Medulla oblongata (tissue), 1 donor: ENCODE results near the gene UBE2G2.

Source experiments
- DNase-seq: peaks from one replicate; pipeline ENCODE4 v3.0.0-alpha.2; 2015; ENCODE audit errors: extremely low spot score

UBE2G2 gene

DNA sequence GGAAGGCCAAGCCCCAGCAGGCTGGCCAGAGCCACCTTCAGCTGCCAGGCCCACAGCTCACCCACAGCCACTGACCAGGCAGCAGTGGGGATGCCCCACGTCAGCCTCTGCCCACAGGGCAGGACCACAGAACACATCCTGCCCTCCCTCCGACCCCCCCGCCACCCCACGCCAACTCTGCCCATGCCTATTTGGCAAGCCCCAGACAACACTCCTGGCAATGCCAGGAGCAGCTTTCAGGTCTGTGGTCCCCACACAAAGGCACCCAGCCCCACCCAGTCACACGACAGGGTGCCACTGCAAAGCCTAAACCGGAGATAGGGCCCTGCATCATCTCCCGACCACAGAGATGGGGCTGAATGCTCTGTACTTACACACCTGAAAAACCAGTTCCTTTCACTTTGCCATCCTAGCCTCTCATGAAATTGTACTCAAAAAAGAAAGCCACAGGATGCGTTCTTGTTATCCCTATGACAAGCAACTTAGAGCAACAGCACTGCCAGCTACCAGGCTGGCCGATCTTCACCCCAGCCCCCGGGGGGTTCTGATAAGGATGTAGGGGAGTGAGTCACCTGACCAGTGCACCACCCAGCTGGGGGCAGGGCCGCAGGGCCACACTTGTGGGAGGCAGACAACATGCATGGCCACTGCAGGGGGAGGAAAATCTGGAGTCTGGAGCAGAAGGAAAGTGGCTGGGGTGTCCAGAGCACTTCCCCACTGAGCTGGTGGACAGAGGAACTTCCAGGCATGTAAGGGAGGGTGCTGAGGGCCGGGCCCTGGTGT lies 36.2 kb downstream of the UBE2G2 start:
- DNase-seq = no peak

DNA sequence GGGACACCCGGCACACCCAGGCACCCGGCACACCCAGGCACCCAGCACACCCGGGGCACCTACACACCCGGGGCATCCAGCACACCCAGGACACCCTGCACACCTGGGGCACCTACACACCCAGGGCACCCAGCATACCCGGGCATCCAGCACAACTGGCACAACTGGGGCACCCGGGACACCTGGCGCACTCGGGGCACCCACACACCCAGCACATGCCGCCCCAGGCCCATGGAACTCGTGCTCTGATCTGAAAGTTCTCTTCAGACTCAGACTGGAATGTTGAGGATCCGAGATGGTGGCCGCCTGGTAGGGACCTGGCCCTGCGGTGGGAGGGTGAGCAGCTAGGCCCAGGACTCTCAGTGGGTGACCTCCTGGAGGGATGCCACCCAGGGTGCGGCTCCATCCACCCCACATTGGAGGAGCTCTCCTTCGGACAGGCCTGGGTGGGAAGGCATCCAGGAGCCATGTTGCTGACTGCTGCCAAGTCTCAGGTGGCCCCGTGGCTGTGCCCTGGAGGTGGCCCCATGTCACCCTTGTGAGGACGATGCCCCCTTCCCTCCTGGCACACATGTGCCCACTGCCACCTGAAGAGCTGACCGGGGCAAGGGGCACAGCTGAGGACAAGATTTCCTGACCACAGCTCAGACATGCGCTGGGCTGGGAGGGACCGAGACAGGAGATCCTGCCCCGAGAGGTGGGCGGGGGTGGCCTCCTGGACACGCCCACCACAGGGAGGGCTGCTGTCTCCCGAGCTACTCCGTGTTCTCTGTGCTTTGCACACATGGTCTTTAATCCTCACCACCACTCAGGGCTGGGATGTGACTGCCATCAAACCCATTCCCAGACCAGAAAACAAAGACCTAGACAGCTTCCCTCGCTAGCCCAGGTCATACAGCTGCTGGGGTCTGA lies 37.0 kb downstream of the UBE2G2 start:
- no peak for DNase-seq

DNA sequence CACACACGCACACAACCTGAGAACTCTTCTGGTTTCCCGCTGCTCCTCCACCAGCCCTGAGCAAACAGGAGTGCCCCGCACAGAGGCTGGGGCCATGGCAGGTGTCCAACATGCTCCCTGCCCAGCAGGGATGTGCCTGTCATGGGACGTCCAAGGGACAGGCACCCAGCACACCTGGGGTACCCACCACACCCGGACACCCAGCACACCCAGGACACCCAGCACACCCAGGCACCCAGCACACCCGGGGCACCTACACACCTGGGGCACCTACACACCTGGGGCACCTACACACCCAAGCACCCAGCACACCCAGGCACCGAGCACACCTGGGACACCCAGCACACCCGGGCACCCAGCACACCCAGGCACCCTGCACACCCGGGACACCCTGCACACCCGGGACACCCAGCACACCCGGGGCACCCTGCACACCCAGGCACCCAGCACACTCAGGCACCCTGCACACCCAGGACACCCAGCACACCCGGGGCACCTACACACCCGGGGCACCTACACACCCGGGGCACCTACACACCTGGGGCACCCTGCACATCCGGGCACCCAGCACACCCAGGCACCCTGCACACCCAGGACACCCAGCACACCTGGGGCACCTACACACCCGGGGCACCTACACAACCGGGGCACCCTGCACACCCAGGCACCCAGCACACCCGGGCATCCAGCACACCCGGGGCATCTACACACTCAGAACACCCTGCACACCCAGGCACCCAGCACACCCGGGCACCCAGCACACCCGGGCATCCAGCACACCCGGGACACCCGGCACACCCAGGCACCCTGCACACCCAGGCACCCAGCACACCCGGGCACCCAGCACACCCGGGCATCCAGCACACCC lies 37.9 kb downstream of the UBE2G2 start:
- DNase-seq = no peak

DNA sequence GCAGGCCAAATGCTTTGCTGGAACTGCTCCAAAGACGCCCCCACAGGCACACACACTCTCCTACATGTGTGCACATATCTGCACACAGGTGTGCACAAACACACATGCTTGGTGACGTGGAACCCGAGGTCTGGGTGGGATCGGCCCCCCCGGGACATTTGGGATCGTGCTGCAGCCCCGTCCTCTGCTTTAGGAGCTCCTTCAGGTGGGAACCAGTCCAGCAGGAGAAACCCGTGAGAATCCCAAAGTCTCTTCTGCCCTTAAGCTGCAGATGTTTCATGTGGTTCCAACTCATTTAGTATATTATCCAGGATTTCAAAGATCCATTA lies 38.6 kb downstream of the UBE2G2 start:
- no peak for DNase-seq

DNA sequence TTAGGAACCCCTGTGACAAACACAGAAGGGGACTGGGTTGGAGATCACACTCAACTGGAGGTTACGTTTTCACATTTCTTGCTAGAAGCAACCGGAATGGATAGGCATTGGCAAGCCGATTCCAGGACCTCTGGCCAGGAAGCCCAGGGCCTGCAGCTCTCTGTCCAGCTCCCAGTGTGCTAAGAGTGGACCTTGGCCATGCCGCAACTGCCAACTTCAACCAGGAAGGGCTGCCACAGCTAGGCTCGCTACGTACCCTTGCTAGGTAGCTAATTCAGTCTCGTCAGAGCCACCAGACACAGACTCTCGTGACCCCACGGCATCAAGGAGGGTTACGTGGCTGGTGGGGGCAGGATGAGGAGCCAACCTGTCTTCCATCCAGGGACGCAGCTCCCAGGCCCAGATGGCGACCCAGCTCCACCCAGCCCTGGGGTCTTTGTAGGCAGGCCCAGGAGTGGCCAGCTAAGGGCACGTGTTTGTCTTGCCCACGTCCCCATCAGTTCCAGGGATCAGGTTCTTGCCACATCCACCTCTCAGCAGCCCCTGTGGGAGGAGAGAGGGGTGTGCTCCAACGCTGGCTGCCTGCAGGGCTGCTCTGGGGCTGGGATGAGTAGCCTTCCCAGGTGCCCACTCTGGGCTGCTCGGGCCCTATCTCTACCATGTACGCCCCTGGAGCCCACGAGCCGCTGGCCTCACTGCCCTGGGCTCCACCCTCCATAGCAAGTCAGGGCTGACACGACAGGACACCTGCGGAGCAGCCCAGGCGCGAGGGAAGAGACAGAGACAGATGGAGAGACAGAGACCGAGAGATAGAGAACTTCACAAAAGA lies 39.2 kb downstream of the UBE2G2 start:
- no peak for DNase-seq

DNA sequence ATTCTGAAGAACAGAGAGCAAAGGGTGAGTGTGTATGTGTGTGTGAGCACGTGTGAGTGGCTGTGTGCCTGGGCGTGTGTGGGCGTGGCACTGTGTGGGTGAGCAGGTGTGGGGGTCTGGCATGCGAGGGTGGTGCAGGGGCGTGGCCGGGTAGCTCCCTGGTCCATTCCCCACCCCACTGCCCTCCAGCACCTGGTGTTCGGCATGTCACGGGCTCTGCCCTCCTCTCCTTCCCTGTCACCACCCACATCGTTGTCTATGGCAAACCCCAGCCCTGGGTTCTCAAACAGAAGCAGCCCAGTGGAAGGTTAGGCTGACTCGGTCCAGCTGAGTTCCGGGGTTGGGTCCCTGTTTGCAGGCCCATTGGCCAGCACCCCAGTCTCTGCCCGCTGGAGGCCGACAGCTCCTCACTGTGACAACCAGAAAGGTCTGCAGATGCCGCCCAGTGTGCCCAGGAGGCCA lies 39.8 kb downstream of the UBE2G2 start:
- no peak for DNase-seq

DNA sequence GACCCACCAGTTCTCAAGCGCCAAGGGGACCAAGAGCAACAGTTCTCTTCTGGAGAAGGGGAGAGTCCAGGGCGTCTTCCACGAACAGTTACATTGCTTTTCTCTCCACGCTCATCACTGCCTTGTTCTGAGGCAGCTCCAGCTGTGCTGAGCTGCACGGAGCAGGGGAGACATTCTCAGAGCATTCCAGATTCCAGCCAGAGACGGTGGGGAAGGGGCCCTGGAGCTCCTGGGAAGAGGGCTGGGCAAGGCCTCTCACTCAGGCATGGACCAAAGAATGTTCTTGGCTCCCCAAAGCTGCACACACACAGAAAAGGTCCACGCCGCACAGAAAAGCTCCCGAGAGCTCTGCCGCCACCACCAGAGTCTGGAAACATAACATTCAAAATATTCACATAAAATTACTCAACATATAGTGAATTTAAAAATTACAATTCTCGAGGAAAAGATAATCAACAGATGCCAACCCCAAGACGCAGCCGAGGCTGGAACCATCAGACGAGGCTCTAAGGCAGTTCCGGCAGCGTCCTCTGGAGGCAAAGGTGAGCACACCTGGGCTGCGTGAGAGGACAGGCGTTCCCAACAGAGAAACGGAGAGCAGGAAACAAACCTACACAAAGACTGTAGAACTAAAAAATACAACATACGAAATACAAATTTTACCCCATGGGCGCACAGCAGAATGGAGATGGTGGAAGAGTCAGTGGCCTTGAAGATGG lies 40.5 kb downstream of the UBE2G2 start:
- DNase-seq = no peak

DNA sequence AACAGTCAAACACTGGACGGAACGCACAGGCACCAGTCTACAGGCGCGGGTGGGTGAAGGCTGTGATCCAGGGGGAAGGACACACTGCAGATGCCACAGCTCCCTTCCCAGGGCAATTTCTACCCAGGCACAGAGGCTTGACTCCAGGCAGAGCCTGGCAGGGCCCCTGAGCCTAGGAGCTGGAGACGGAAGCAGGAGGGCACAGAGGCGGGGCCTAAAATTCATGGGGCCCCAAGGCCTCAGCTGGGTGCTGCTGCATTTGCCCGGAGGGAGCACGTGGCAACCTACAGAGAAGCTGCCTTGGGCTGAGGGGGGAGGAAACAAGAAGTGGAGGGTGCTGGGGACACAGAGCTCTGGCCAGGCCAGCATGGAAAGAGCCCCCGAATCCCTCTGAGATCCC lies 41.2 kb downstream of the UBE2G2 start:
- no peak for DNase-seq

DNA sequence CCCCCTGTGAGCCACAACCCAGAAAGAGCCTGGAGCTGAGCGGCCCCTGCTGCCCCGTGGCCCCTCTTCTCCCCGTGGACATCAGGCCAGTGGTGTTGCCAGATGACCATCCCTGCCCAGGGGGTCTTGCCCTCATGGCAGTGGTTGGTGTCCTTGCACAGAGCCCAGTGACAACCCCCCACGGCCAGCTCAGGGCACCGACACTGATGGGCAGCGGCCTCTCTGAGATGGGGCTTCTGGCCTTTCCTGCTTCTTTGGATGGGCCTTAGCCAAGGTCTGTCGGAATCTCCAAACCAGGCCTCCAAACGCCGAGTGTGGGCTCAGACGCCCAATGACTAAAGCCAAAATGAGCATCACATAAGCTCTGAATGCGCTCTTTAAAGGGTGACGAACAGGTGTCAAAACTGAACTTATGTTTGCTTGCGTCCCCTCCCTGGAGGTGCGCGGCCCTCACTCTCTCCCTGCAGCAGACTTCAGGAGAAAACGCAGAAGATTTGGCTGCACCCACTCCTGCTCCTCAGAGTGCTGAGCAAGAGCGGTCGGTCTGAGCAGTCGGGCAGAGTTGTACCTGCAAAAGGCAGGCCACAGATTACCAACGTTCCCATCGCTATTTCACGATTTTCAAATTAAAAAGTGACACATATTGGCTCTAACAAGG lies 41.9 kb downstream of the UBE2G2 start:
- no peak for DNase-seq

DNA sequence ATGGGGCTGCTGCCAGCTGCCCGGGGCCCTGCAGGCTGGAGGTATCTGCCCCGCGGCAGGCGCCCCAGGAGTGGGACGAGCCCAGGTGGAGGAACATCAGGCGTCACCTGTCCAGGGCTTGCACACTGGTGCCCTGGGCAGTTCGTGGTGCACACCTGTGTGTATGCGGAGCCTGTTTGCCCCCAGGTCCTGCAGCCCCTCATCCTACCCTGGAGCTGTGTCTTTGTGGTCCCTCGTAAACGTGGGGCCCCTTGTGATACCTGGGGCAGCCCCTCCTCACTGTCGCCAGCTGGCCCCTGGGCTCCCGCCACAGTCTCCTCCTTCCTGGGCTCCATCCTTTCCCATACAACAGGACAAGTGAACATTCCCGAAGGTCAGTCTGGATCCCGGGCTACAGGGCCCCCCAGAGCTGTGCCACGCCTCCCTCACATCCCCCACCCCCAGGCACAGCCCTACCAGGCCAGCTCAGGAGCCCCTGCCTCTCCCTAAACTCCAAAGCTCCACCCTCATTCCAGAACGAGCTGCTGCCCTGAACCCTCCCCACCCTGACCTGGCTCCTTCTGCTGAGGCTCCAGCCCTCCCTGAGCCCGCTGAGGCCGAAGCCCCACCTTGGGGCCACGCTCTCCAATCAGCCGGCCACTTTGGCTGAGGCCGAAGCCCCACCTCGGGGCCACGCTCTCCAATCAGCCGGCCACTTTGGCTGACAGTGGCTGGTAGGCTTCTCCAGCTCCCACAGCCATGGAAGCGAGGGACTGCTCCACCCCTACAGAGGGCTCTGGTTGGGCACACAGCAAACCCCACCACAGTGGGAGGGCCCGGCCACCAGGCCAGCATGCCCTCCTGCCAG lies 42.6 kb downstream of the UBE2G2 start:
- no peak for DNase-seq

DNA sequence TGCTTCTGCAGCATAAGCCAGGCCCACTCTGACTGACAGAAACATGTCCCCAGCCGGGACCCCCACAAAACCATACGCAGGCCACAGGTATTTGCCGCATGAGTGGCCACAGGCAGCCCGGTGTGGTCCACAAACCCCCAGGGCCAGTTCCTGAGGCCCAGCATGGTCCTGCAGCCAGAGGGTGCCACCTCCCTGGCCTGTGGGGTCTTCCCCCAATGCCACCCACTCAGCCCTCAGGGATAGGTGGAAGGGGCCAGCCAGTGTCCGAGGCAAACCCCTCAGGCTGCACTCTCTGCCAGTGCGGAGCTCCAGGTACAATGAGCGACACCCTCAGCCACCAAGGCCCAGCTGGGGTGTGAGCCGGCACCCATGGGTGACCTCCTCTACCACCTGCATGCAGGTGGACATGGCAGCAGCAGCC lies 43.5 kb downstream of the UBE2G2 start:
- DNase-seq = no peak

DNA sequence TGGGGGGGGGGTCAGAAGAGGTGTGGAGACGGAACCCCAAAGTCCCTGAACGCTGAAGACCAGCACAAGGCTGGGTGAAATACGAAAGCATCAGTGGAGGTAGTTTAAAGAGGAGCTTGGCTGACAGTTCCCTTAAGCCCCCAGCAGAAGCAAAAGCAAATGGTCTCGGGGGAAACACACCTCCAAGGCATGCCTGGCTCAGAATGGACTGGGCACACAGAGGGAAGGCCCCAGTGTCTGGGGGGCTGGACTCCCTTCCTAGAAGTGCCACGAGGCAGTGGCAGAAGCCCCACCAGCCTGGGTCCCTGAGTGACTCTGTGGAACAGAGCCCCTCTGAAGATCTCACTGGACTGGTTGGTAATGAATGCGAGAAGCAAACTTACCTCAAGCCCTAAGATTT lies 43.9 kb downstream of the UBE2G2 start:
- DNase-seq = no peak

DNA sequence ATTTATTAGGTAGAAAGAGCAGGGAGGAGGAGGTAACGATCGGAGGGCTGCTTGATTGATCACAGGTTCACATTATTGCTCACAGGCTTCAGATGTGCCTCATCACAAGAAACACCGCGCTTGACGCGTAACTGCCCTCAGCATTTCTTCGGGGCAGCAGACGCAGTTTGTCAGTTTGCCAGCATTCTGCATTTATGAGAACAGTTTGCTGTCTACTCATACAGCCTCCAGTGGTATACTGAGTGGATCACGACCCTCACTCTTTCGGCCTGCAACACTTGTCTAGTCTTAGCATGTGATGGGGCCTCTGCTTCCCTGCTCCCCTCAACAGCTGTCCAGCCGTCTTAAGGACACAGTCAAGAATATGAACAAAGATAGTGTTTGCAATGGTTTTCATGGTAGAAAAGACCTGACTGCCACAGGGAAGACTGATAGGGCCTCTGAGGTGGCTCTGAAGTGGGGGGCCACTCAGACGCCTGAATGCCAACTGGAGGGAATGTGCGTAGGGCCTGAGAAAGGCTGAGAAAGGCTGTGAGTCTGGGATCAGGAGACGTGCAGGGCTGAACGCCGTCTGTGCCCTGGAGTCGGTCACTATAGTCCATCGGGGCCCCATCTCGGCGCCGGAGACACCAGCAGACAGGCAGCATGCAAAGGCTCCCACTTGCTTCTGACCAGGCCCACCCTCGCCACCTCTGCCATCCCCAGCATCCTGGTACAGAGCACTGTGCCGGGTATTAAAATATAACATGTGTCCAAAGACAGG lies 45.0 kb downstream of the UBE2G2 start:
- DNase-seq = no peak

DNA sequence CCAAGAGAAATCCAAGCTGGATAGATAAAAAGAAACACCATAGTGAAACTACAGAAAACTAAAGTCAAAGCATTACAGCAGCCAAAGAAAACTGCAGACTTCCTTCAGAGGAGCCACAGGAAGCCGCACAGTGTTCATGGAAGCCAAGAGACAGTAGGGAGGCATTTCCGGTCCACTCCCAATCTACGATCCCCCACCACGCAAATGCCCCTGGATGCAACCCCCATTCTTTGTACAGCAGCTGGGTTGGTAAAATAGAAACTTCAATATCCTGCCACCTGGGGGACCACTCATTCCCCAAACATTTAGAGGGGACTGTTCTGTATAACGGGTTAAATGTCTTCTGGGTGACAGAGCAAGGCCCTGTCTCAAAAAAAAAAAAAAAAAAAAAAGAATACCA lies 46.4 kb downstream of the UBE2G2 start:
- no peak for DNase-seq

DNA sequence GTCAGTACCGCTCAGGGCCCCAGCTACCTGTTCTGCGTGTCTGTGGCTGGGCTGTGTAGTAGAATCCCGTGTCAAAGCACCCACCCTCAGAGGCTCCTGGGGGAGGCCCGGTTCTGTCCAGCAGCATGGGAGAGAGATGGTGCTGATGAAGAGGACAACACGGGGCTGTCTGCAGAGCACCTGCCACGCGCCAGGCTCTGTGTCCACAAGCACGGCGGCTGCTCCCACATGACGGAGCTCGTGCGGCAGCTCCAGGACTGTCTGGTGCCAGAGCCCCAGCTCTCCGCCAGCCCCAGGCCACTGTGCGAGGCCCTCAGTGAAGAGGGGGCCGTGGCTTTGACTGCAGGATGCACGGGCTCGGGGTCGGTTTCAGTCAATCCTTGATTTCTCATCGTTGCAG lies 48.3 kb downstream of the UBE2G2 start:
- no peak for DNase-seq

DNA sequence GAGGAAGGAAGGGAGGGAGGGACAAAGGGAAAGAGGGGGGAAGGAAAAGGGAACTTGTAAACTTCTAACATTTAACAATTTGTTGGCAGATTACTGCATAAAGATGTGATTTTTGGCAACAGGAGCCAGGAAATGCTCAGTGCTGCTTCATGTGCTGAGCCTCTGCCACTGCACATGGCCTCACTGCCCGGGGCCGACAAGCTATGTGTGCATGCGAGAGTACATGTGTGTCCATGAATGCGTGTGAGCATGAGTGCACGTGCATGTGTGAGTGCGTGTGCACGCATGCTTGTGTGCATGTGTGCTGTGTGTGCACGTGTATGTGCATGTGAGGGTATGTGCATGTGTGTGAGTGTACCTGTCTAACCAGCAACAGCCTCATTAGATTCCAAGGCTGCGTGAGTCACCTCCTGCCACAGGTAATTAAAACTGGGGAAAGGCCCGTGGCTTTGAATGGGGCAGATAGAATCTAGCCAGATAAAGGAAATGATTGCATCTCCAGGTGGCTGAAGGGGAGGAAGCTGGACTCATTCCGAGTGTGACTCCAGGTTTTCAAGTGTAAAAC lies 48.9 kb downstream of the UBE2G2 start:
- DNase-seq = no peak

DNA sequence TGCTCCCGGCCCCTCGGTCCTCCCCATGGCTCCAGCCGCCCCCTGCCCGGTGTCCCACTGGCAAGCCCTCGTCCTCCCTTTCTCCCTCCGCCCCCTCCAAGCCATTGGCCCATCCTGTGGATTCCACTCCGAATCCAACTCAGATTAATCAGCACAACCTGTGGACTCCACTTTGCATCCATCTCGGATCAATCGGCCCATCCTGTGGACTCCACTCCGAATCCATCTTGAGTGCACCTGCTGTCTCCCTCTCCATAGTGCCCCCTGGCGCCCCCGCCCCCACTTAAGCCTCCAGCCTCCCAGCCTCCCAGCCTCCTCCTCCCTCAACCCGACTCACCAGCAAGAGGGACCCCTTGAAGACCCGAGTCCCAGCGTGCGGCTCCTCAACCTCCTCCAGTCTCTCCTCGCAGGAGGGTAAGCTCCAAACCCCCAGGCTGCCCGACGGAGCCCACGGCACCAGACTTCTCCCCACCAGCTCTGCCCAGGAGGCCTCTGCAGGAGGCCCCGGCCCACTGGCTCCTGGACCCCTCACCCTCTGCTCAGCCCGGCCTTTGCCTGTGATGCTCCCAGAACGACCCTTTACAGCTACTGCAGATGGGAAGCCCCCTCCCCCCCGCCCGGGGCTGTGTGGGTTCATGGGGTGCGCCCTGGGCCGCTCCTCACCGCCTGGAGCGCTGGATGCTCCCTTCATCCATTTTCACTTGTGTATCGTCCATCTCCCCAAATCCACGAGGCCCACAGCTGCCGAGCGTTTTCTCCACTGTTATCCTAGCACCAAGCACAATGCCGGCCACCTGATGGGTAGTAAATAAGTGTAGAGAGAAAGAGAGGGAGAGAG lies 49.6 kb downstream of the UBE2G2 start:
- no peak for DNase-seq
